ENCODE results near the gene FADS6.

The FADS6 gene

GRCh38 chr17:74851612-74852236, 41.7 kb downstream of the FADS6 start:
- no peak for DNase-seq

GRCh38 chr17:74850914-74851313, 42.5 kb downstream of the FADS6 start:
- no peak for DNase-seq

GRCh38 chr17:74850310-74850709, 43.1 kb downstream of the FADS6 start:
- no peak for DNase-seq

GRCh38 chr17:74848656-74849399, 44.6 kb downstream of the FADS6 start:
- DNase-seq: no peak

GRCh38 chr17:74846621-74847020, 46.8 kb downstream of the FADS6 start:
- no peak for DNase-seq

GRCh38 chr17:74843352-74843627, 50.1 kb downstream of the FADS6 start:
- no peak for DNase-seq

- no peak for DNase-seq
These were observed 50.7 kb downstream of the FADS6 start for GRCh38 chr17:74842599-74843351.

DNA sequence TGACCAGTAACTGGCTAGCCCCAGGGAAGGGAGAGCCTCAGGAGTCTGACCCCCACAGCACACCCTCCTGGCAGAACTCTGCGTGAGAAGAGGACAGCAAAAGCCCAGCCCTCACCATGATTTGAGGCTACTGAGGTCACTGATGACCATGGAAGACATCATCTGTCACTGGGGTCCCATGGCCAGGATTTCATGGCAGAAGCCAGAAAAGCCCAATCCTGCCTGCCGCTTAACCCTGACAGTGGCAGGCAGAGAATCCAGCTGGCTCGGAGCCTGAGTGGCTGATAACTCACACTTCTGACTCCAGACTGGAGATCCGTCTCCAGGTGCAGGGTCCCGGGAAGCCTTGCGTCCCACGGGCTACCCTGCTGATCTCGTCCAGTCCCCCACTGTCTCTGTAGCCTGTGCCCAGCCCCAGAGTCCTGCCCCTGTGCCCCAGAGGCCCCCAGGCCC, 51.3 kb downstream of the FADS6 start:
- DNase-seq: no peak

GRCh38 chr17:74840989-74841666, 52.3 kb downstream of the FADS6 start:
- DNase-seq: no peak

GRCh38 chr17:74839990-74840852, 53.2 kb downstream of the FADS6 start:
- DNase-seq: no peak

DNA sequence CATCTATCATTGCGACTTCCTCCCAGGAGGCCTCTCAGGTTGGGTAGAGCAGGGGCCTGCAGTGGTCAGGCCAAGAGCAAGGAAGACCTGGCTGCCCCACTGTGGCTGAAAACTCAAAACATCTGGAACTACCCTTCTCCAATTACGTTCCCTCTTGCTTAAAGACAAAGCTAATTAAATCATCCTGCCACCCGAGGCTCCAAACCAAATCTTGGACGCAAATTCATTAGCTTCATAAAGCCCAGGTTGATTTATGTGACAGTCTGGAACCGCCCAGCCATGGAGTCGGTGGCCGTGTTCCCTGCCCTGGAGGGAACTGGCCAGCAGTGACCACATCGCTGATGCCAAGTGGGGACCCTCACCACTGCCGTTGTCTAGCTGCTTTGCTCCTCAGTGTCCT, 55.2 kb downstream of the FADS6 start:
- DNase-seq: no peak

DNA sequence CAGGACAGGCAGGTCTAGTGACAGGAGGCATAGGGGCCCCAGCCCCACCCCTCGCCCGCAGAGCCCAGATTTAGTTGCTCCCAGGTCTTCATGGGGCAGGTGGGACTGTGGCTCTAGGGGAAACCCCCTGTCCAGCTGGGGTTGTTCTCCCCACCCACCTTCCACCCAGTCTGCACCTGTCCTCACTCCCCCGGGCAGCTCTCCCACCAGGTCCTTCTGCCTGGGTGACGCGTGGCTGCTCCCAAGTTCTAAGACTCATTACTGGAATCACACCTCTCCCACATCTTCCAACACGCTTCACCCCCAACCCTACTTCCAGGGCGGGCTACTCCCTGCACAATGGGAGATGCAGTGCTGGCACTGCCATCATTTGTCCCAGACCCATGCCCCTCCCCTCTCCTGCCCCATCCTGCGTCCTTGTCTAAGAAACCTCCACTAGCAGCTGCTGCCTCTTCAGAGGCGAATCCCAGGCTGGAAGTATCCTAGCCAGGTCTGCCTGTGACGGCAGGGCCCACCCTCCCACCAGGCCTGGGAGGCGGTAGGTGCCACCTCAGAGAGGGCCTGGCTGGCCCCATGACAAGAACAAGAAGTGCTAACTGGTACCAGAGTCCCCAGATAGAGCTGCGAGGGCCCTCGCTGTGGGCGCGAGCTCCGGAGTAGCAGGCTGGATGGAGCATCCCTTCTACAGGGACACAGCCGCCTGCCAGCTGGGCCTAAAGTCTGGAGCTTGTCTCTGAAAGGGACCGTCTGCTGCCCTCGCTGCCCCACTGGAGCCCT, 56.6 kb downstream of the FADS6 start:
- DNase-seq: no peak

GRCh38 chr17:74836191-74836590, 57.2 kb downstream of the FADS6 start:
- DNase-seq: no peak

GRCh38 chr17:74833501-74834377, 59.7 kb downstream of the FADS6 start:
- no peak for DNase-seq

GRCh38 chr17:74832421-74832820, 61.0 kb downstream of the FADS6 start:
- DNase-seq: no peak

GRCh38 chr17:74831444-74832146, 61.8 kb downstream of the FADS6 start:
- DNase-seq: no peak

DNA sequence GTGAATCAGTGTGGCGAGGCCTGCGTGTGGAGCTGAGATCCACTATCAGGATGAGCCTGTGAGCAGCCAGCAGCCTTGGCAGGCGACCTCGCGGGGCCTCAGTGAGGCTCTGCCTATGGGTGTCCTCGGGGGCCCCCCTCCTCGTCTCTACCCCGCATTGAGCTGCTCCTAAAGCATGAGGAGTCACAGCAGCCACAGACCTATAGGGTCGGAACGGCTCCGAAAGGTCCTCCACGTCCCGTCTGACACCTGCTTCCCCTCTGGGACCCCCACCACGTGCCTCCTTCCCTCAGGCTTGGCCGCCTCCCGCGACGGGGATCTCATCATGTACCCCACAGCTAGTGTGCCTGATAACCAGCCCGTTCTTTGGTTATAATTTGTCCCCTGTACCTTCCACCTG, 62.6 kb downstream of the FADS6 start:
- no peak for DNase-seq

DNA sequence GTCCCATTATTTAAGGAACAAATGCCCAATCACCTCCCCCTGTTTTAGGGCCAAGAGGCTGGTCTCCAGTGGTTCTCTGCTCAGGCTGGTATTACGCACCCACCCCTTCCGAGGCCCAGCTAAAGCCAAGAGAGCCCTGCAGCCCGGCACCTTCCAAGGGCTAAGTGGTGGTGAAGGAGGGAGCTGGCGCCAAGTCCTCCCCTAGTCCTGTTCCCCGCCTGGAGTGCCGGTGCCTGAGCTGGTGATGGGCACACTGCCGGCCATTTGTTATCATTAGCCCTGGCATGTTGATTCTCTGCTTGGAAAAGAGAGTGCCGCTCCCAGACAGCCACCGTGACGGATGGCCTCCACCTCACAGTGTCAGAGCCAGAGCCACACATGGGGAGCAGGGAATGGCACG, 65.6 kb downstream of the FADS6 start:
- no peak for DNase-seq
